MV-4-11 (cell line): Measurements from ENCODE around the gene AKR1B15.
"Not testable (repeated sequence)": the region's sequence is repeated elsewhere in the genome, so short reads cannot be mapped to it uniquely, and the experiment has no call there.

ENCODE experiments used
- DNase-seq: peaks from one replicate; lab custom pipeline; 2025; lab: John Stamatoyannopoulos, UW

The AKR1B15 gene

GRCh38 chr7:134563398-134563749, 14.5 kb downstream of the AKR1B15 start:
- DNase-seq = not testable (repeated sequence)

DNA sequence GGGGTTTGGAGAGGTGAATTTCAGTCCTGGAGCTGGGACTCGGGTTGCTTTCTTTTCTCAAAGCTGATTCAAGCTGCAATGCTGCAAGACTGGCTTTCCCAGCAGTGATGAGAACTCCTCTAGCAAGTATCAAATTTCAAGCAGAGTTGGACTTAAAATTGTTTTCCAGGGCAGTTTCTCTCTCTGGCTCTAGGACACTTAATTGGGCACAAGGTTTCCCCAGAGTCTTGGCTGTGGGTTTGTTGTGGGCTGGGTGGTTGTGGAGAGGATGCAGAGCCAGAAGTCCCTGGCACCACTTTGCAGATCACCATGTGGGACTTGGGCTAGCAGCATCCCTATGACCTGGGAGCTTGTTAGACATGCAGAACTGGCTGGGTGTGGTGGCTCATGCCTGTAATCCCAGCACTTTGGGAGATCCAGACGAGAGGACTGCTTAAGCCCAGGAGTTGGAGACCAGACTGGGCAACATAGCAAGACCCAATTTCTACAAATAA, 16.8 kb downstream of the AKR1B15 start:
- DNase-seq = no peak

DNA sequence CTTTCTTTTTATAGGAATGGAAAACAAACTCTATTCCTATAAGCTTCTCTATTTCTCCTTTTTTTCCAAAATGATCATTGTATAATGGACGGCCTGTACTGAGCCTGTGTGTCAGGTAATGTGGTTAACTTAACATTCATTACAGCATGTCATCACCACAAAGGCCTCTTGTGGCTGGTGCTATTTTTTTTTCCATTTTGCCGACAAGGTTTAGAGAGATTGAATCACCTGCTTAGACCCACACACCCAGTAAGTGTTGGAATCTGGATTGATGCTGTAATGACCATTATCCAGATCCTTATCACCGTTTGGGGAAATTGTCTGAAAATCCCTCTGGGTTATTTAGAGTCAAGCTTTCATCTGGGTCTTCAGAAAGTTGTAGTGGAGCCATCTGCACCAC, 18.5 kb downstream of the AKR1B15 start:
- DNase-seq = no peak

DNA sequence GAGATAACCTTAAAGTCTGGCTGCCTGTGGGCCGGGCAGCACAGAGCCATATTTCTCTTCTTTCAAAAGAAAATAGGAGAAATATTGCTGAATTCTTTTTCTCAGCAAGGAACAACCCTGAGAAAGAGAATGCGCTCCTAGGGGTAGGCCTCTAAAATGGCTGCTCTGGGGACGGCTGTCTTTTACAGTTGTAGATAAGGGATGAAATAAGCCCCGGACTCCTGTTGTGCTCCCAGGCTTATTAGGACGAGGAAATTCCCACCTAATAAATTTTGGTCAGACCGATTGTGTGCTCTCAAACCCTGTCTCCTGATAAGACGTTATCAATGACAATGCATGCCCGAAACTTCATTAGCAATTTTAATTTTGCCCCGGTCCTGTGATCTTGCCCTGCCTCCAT, 21.1 kb downstream of the AKR1B15 start:
- not testable (repeated sequence) for DNase-seq

- no peak for DNase-seq
Observed at GRCh38 chr7:134571101-134571500, 22.2 kb downstream of the AKR1B15 start.

GRCh38 chr7:134571746-134572461, 23.0 kb downstream of the AKR1B15 start:
- peak; percentile 5 for DNase-seq

- DNase-seq = no peak
Observed at GRCh38 chr7:134574322-134574721, 25.4 kb downstream of the AKR1B15 start.

- DNase-seq = no peak
Observed at GRCh38 chr7:134584290-134584689, 35.4 kb downstream of the AKR1B15 start.

- DNase-seq = no peak
Observed at GRCh38 chr7:134585897-134586296, 37.0 kb downstream of the AKR1B15 start.

GRCh38 chr7:134587750-134588149, 38.8 kb downstream of the AKR1B15 start:
- DNase-seq = no peak

GRCh38 chr7:134589491-134589941, 40.6 kb downstream of the AKR1B15 start:
- DNase-seq = no peak

DNA sequence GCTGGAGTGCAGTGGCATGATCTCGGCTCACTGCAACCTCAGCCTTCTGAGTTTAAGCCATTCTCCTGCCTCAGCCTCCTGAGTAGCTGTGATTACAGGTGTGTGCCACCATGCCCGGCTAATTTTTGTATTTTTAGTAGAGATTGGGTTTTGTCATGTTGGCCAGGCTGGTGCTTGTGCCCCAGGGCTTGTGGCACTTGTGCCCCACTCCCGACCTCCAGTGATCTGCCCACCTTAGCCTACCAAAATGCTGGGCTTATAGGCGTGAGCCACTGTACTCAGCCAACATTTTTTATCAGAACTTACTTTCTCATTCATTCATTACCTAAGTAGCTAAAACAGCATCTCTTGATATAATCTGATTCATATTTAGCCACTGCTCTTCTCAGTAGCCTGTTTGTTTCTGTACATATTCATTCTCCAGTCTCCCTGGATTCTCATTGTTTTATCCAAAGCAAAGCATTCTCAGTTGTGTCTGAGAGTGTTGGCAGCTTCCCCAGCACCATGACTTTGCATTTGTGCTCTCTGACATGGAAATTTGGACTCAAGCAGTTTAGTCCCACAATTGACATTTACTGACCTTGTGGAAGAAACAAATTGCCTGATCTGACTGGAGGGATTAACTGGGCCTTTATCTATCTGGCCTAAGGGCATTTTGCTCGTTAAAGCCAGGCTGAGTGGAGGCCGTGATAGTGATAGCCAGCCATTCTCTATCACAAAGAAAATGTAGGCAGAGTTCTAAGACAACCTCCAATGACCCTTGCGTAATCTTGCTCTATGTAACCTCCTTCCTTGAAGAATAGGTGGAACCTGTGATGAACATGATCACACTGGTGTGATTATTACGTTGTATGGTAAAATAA, 44.9 kb downstream of the AKR1B15 start:
- no peak for DNase-seq

DNA sequence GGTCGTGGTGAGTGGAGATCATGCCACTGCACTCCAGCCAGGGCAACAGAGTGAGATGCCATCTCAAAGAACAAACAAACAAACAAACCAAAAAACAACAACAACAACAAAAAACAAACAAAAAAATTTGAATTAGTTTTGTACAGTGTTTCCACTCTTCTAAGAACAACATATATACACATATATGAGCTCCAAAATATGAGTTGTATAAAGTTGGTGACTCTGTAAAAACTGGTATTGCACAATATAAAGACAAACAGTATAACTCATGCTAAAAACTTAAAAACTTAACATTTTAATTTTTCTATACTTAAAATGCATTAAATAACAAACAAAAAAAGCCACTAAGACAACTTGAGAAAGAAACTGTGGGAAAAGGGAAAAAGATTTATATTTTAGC, 46.0 kb downstream of the AKR1B15 start:
- no peak for DNase-seq

DNA sequence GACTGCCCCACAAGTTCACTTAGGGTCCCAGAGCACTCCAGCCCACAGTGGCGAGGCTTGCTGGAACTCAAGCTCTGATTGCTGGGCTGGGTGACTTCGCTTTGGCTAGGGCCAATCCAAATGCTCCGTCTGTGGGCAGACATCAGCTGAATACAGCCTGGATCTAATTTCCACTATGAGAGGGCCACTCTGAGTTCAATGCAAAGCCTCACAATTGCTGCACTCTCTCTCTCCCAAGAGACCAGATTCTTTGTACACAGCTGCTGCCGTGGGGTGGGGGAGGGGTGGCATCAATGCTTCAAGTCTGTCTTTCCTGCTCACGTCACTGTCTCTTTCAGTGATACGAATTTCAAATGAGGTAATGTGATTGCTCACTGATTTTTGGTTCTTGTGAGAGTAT, 50.5 kb downstream of the AKR1B15 start:
- DNase-seq = no peak

- no peak for DNase-seq
Observed at GRCh38 chr7:134601459-134601858, 52.5 kb downstream of the AKR1B15 start.

DNA sequence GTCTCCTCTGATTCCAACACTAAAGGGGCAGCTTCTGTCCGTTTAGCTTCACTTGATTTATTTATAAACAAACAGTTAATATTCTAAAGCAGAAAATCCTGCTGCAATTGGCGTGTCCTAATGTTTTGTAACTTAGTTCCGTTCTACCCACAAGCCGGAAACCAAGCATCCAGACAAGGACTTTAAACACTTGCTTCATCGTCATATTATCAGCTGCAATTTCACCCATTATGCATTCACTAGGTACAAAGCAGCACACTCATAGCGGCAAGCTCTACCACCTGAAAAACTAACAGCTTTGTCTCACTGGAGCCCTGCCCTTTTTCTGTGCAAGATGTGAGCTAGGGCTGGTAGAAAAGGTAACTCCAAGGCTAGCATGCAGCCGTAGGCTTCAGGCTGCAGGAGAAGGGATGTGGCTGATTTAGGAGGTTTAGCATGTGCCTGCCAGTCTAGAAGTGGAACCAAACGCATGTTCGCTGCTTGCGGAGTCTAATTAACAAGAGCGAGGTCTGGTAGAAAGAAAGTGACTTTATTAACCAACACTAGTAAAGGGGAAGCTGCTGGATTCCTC, 54.1 kb downstream of the AKR1B15 start:
- peak; percentile 81 for DNase-seq

DNA sequence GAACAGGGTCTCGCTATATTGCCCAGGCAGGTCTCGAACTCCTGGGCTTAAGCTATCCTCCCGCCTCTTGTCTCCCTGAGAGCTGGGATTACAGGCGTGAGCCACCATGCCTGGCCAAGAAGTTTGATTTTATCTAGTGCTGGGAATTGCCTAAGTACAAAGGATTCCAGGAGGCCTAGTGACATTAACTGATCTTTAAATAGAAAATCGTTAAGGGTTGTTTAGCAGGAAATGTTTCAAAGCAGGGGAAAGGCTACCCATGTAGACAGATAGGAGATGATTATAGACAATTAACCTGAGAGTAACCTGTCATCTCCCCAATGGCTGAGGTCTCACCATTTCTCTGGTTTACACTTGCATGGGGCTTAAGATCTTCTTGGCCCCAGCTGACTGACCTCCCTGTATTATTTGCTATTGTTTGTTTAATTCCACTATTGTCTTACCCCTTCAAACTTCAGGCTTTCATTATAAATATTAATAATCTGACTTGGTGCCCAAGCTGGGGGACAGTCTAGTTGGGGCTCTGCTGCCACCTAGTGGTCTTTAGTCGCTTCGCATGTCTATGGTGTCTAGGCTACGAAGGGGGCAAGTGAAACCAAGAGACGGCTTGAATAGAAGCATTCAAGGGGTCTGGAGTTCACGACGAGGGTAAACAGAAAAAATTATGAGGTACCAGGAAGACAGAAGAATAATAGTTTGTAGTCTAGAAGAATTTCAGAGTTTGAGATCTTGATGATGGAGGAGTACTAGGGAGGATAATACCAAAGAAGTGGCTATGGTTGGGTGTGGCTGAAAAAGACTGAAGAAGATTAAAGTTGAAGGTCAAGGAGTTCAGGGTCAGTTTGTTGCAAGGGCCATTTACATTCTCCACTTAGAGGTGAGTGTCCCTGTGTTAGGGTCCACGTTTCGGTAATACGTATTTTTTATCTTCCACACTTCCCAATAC, 57.3 kb downstream of the AKR1B15 start:
- peak; percentile 28 for DNase-seq

- no peak for DNase-seq
Observed at GRCh38 chr7:134611611-134612151, 62.8 kb downstream of the AKR1B15 start.

DNA sequence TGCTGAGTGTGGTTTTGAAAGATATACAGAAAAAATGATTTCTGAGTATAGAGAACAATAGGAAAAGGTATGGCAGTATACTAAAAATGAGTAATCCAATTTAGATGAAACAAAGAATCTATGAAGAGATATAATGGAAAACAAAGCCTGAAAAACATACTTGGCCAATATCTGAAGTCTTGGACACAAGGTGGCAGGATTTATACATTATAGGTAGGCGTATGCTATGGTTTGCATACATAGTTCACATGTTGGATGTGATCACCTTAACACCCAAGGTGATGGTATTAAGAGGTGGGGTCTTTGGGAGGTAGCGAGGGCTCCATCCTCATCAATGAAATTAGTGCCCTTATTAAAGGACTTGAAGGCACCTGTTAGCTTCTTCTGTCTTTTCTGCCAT, 63.3 kb downstream of the AKR1B15 start:
- DNase-seq = no peak

DNA sequence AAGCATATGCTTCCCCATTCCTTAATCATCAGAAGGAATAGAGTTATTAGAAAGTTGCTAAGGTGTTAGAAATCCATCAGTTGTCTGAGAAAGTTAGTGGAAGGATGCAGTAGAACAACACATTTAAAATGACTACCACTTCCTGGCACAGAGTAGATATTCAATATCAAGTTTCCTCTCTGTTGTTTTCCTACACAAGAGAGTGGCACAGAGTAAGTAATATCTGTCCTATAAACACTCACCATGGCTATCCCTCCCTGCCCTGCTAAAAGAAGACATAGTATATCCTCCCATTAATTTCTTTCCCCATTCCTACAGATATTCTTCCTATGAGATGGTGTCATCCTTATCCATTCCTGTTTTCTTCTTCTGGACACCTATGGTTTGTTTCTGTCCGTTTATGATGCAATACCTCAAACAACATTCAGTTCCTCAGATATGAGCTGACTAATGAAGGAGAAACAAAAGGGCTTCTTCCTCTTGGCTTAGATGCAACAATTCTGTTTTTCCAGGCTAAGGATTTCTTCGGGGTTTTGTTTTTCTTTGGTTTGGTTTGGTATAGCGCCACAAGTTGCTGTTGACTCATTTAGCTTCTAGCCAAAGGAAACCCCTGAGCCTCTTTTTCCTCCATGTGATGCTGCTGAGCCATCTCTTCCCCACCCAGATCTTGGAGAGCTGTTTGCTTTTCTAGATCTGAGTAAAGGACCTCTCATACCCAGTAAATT, 64.9 kb downstream of the AKR1B15 start:
- peak; percentile 93 for DNase-seq

DNA sequence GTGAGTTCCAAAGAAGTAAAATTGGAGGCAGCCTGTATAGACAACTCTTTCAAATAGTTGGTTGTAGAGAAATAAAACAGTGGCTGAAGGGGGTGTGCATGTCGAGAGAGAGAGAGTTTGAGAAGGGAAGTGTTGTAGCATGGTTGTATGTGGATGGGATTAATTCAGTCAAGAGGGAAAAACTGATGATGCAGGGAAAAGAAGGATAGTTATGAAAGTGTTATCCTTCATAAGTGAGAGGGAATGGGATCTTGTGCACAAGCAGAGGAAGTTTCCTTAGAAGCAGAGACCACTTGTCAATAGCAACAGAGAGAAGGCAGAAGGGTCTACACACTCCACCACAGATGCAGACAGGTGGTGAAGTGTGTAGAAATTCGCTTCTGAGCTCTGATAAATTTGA, 67.7 kb downstream of the AKR1B15 start:
- DNase-seq = no peak
